ENCODE measurements around the gene FAM237A.

Gene FAM237A

GRCh38 chr2:206688990-206689389 lies 46.7 kb downstream of the FAM237A start:
- Histone ChIP-seq H3K4me2 (ENCODE audit: insufficient read depth, low read length) (no peak overlapping the region), H4K20me1 (ENCODE audit: insufficient read depth, low read length) (no peaks in the 10 kb centered on the region), H3K36me3 (ENCODE audit: insufficient read depth, low read length) (no peaks in the 10 kb centered on the region), H3K27me3 (ENCODE audit: insufficient read depth, low read length, poor library complexity) (peaks cover 6% of the 10 kb centered on the region), H2AFZ (ENCODE audit: low read depth, low read length) (no peak overlapping the region), H3K9ac (ENCODE audit: low read depth, low read length) (no peak overlapping the region), H3K9me3 (ENCODE audit: insufficient read depth, low read length, severe bottlenecking) (no peaks in the 10 kb centered on the region), H3K4me1 (ENCODE audit: insufficient read depth, low read length) (no peaks in the 10 kb centered on the region; the same call in 1 of the 2 replicates), H3K4me3 (ENCODE audit: low read depth in 1 of 2, low read length in 2 of 2) (no peak overlapping the region), H3K27ac (ENCODE audit: low read length) (no peak overlapping the region), H3K79me2 (ENCODE audit: insufficient read depth, low read length) (no peaks in the 10 kb centered on the region)
- TF ChIP-seq CTCF (IDR thresholded peaks at IDR 0.05; ENCODE audit: borderline replicate concordance, extremely low read depth, low read length, poor library complexity, severe bottlenecking) = no peak
- no peak for TF ChIP-seq EZH2 (IDR thresholded peaks at IDR 0.05; ENCODE audit: borderline replicate concordance, low read depth, low read length, severe bottlenecking)
- DNase-seq = no peak
- ATAC-seq (ENCODE audit: insufficient read depth, low read depth) = no peak

- H3K9ac ChIP-seq (ENCODE audit: low read depth, low read length) = no peak overlapping the region
- H3K27ac ChIP-seq (ENCODE audit: low read length) = no peak overlapping the region
- no peaks in the 10 kb centered on the region; the same call in 1 of the 2 replicates for H3K4me1 ChIP-seq (ENCODE audit: insufficient read depth, low read length)
- no peaks in the 10 kb centered on the region for H3K36me3 ChIP-seq (ENCODE audit: insufficient read depth, low read length)
- peaks cover 3% of the 10 kb centered on the region for H3K27me3 ChIP-seq (ENCODE audit: insufficient read depth, low read length, poor library complexity)
- no peak overlapping the region for H3K4me3 ChIP-seq (ENCODE audit: low read depth in 1 of 2, low read length in 2 of 2)
- H3K79me2 ChIP-seq (ENCODE audit: insufficient read depth, low read length) = no peaks in the 10 kb centered on the region
- H4K20me1 ChIP-seq (ENCODE audit: insufficient read depth, low read length) = no peaks in the 10 kb centered on the region
- H3K9me3 ChIP-seq (ENCODE audit: insufficient read depth, low read length, severe bottlenecking) = no peaks in the 10 kb centered on the region
- H3K4me2 ChIP-seq (ENCODE audit: insufficient read depth, low read length) = no peak overlapping the region
- no peak for TF ChIP-seq CTCF (IDR thresholded peaks at IDR 0.05; ENCODE audit: borderline replicate concordance, extremely low read depth, low read length, poor library complexity, severe bottlenecking)
- no peak for TF ChIP-seq EZH2 (IDR thresholded peaks at IDR 0.05; ENCODE audit: borderline replicate concordance, low read depth, low read length, severe bottlenecking)
- H2AFZ ChIP-seq (ENCODE audit: low read depth, low read length) = no peak overlapping the region
- ATAC-seq (ENCODE audit: insufficient read depth, low read depth) (no peak), DNase-seq (no peak)
Measured at GRCh38 chr2:206692971-206693370, 50.7 kb downstream of the FAM237A start.

- H3K79me2 ChIP-seq (ENCODE audit: insufficient read depth, low read length) = no peaks in the 10 kb centered on the region
- TF ChIP-seq CTCF (IDR thresholded peaks at IDR 0.05; ENCODE audit: borderline replicate concordance, extremely low read depth, low read length, poor library complexity, severe bottlenecking) (peak; percentile 77), EZH2 (IDR thresholded peaks at IDR 0.05; ENCODE audit: borderline replicate concordance, low read depth, low read length, severe bottlenecking) (no peak)
- H3K4me3 ChIP-seq (ENCODE audit: low read depth in 1 of 2, low read length in 2 of 2) = no peak overlapping the region
- no peak overlapping the region for H3K9ac ChIP-seq (ENCODE audit: low read depth, low read length)
- no peaks in the 10 kb centered on the region; the same call in 1 of the 2 replicates for H3K4me1 ChIP-seq (ENCODE audit: insufficient read depth, low read length)
- H3K27ac ChIP-seq (ENCODE audit: low read length) = no peak overlapping the region
- H4K20me1 ChIP-seq (ENCODE audit: insufficient read depth, low read length) = no peaks in the 10 kb centered on the region
- ATAC-seq (ENCODE audit: insufficient read depth, low read depth) (peak; percentile 73), DNase-seq (peak; percentile 30)
- no peaks in the 10 kb centered on the region for H3K36me3 ChIP-seq (ENCODE audit: insufficient read depth, low read length)
- H3K27me3 ChIP-seq (ENCODE audit: insufficient read depth, low read length, poor library complexity) = peaks cover 3% of the 10 kb centered on the region
- no peak overlapping the region for H2AFZ ChIP-seq (ENCODE audit: low read depth, low read length)
- H3K9me3 ChIP-seq (ENCODE audit: insufficient read depth, low read length, severe bottlenecking) = no peaks in the 10 kb centered on the region
- H3K4me2 ChIP-seq (ENCODE audit: insufficient read depth, low read length) = no peak overlapping the region
Measured at GRCh38 chr2:206693399-206694137, 51.3 kb downstream of the FAM237A start.

All from DND-41 (cell line).